NCI-H2227 (cell line): ENCODE data around the gene PPTC7.
A peak's percentile ranks its signal among the peaks of the same experiment; 100 is the strongest.
"Not testable (repeated sequence)": the region's sequence is repeated elsewhere in the genome, so short reads cannot be mapped to it uniquely, and the experiment has no call there.

Source experiments
- DNase-seq: peaks from one replicate; lab custom pipeline; 2025; ENCODE audit not compliant: unreplicated experiment; lab: John Stamatoyannopoulos, UW

The PPTC7 gene

DNA sequence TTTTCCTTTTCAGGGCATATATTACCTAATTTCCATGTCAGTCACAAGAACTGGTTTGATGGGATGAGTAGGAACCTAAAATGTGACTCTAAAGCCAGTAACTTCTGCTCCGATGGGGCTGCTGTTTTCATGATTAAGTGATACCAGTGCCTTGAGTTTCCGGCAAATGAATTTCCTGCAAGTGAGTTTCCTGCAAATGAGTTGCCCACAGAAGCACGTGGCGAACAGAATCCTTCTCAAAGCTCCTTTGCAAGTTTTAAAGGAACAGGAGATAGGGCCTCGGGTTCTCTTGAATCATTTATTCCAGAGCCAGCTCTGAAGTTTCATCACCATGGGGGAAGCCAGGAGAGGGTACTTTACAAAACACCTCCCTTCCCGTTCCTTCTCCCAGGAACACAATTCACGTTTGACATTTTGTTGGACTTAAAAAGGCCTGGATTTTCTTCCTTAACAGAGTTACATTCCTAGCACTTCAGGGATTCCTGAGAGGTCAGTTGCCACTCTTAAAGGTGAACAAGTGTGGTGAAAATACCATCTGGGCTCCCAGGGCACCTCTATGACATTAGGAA, 2.2 kb upstream of the PPTC7 start:
- DNase-seq = no peak

DNA sequence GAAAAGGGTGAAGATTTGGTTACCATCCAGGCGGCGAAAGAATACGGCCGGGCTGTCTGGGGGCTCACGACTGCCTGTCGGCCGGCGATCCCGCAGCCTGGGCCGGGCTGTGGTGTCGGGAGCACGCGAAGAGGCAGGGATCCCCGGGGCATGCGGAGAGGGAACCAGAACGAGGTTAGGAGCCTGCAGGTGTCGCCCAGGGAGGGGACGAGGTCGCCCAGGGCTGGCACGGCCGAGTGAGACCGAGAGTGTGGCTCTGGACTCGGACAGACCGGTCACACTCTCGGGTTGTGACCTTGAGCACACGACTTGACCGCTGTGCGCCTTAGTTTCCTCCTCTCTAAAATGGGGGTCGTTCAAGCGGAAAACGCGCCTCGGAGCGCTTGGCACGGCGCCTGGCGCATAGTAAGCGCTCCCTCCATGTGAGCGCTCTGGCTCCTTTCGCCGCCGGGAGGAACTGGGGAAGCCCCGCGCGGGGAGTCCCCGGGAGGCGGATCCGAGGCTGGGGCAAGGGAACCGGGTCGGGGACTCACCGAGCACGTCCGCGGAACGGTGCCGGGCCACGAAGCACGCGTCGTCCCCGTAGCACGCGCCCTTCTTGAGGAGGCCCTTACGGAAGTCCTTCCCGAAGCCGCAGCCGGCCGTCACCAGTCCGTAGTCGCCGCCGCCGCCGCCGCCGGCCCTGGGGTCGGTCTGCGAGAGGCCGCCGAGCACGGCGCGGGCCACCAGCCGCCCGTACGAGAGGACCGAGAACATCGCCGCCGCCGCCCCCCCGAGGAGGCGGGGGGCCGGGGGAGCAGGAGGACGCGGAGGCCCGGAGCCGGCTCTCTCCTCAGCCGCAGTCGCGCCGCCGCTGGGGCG, 612 bp downstream of the PPTC7 start:
- peak; percentile 73 for DNase-seq

DNA sequence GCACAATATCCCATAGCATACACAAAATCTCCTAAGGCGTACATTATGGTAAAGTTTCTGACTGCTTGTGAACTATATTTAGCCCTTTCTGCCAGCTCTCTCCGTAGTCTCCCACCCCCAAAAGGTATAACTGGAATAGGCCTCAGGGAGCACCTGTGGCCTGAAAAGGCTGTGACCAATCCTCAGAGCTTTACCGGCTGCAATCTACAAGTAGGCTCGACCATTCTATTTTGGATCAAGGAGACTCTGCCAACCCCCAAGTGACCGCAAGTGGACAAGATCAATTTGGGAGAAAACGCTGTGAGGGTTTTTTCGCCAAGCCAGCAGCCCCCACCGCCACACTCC, 1.2 kb downstream of the PPTC7 start:
- DNase-seq = no peak

DNA sequence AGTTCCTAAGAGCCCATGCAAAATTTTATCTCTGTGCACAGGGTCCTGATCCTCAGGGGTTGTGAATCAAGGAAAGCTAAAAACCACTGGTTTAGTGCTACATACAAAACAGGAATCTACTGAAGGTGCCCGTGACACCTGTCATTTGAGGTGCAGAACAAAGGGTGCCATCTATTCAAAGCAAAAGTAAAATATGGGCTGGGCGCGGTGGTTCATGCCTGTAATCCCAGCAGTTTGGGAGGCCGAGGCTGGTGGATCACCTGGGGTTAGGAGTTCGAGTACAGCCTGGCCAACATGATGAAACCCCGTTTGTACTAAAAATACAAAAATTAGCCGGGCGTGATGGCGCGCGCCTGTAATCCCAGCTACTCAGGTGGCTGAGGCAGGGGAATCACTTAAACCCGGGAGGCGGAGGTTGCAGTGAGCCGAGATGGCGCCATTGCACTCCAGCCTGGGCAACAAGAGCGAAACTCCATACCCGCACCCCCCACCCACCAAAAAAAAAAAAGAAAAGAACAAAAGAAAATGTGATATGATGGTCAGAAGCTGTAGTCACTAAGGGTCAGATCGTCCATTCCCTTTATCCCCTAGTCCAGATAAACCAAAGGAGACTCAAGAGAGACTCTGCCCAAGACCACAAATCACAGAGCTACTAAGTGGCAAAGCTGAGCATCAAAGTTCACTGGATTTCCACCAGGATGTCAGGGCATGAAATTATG, 3.4 kb downstream of the PPTC7 start:
- DNase-seq = no peak

DNA sequence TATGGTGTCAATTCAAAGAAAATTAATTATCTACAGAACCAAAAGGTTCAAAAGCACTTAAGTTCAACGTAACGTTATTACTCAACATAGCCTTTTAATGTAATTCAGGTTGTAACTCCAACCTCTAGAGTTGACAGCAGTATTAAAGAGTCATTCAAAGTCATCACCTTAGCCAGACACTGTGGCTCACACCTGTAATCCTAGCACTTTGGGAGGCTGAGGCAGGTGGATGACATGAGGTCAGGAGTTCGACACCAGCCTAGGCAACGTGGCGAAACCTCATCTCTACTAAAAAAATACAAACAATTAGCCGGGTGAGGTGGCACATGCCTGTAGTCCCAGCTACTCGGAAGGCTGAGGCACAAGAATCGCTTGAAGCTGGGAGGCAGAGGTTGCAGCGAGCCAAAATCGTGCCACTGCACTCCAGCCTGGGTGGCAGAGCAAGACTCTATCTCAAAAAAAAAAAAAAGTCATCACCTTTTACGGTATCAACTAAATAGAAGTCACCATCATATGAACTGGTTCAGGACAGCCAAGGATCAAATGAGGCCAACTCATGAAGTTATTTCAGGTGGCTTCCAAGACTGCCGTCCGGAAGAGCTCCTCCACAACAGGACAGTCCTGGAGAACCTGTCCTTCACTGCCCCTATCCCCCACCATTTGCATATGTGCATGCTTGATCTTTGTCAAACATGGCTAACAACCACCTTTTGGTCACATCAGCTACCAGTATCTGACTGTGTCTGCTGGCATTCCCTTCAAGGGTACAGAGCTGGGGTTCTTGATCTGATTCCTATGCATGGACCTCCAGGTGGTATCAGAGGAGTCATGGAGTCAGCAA, 4.2 kb downstream of the PPTC7 start:
- DNase-seq = no peak

DNA sequence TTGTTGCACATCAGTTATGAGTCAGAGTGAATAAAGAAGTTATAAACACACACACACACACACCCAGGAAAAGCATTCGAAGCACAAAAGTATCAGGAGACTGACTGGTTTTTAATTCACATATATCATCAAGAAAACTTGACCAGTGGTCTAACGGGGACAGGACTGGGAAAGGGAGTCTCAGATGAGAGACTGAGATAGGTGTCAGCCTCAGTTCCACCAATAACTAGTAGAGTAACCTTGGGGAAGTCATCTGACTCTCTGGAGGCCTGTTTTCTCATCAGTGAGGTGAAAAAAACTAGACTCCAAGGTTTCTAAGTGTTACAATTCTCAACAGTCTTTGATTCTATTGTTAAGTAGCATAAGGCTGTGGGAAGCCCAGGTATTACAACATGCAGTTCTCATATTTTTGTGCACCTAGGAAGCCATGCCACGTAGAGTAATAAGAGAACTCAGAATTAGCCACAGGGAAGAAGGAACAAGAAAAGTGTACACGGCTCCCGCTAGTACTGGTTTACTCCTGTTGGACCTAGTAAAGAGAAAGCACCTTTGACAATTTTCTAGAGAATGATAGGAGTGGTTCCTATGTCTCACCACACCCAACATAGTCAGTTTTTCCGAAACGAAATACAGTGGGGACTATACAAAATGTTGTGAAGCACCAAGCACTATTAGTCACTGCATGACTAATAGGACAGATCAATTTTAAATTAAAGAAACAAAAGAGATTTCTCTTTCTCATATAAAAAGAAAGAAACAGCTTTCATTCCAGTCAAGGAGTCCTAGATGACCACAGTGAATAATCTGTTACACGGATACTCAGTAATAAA, 5.0 kb downstream of the PPTC7 start:
- no peak for DNase-seq

DNA sequence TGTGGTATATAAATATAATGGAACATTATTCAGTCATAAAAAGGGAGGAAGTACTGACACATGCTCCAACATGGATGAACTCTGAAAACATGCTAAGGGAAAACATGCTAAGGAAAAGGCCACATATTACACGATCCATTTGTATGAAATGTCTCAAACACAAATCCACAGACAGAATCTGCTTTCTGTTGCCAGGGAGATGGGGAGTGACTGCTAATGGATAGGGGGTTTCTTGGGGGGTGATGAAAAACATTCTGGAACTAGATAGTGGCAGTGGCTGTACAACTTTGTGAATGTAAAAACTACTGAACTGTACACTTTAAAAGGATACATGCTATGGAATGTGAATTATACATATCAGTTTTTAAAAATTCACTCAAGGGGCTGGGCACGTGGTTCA, 6.6 kb downstream of the PPTC7 start:
- no peak for DNase-seq

DNA sequence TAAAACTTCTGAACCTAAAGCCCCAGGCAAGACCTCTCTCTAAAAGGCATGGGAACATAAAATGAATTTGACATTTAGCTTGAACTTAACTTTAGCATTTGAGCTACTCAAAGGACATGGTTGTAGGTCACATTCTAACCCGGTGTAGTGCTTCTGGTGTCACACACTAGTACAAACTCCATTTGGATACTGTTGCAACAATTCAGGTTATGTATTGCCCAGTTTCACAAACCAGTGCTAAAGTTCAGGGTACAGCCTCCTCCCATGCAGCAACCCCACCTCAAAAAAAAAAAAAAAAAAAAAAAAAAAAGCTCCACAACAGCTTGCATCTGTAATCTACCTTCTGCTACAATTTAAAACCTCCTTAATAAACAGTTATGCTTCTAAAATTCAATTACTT, 7.8 kb downstream of the PPTC7 start:
- DNase-seq = no peak

DNA sequence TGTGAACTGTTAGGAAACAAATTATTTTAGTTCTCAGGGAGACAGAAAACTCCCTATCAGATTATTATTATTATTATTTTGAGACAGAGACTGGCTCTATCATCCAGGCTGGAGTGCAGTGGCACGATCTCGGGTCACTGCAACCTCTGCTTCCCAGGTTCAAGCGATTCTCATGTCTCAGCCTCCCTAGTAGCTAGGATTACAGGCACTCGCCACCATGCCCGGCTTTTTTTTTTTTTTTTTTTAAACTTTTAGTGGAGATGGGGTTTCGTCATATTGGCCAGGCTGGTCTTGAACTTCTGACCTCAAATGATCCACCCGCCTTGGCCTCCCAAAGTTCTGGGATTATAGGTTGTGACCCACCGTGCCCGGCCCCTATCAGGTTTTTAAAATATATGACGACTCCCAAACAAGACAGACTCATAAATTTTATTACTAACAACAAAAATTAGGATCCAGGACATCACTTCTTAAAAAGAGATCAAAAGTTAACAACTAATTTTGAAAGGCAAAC, 8.3 kb downstream of the PPTC7 start:
- DNase-seq = not testable (repeated sequence)

DNA sequence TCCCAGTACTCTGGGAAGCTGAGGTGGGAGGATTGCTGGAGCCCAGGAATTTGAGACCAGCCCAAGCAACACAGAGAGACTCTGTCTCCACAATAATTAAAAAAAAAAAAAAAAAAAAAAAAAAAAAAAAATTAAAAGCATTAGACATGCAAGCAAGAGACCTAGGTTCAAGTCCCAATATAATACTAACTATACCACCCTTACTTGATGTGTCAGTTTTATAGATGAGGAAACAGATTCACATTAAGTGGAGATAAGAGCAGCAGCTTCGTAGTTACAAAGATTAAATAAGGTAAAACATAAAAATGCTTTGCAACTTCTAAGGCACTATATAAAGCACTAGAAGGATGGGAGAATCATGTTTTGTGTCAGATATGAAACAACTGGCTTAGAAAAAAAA, 9.1 kb downstream of the PPTC7 start:
- no peak for DNase-seq

DNA sequence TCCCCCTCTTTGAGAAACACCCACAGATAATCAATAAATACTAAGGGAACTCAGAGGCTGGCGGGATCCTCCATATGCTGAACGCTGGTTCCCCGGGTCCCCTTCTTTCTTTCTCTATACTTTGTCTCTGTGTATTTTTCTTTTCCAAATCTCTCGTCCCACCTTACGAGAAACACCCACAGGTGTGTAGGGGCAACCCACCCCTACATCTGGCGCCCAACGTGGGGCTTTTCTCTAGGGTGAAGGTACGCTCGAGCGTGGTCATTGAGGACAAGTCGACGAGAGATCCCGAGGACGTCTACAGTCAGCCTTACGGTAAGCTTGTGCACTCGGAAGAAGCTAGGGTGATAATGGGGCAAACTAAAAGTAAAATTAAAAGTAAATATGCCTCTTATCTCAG, 12.3 kb downstream of the PPTC7 start:
- DNase-seq = not testable (repeated sequence)

DNA sequence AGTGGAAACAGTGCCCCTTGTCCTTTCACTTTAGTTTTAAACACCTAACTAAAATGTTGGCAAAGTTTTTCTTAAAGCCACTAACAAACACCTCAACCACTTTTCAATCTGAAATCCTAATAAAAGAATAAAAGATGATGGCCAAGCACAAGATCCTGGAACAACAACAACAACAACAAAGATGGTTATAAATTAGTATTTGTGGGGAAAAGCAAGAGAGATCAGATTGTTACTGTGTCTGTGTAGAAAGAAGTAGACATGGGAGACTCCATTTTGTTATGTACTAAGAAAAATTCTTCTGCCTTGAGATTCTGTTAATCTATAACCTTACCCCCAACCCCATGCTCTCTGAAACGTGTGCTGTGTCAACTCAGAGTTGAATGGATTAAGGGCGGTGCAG, 13.3 kb downstream of the PPTC7 start:
- not testable (repeated sequence) for DNase-seq

DNA sequence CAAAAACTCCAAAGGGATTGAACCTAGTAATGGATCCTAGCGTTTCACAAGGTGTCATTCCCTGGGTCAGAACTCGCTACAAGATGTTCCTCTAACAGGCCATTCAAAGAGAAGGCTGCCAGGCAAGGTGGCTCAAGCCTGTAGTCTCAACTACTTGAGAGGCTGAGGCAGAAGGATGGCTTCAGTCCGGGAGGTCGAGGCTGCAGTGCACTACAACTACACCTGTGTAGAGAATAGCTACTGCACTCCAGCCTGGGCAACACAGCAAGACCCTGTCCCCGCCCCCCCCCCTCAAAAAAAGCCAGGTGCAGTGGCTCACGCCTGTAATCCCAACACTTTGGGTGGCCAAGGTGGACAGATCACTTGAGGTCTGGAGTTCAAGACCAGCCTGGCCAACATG, 14.4 kb downstream of the PPTC7 start:
- no peak for DNase-seq

DNA sequence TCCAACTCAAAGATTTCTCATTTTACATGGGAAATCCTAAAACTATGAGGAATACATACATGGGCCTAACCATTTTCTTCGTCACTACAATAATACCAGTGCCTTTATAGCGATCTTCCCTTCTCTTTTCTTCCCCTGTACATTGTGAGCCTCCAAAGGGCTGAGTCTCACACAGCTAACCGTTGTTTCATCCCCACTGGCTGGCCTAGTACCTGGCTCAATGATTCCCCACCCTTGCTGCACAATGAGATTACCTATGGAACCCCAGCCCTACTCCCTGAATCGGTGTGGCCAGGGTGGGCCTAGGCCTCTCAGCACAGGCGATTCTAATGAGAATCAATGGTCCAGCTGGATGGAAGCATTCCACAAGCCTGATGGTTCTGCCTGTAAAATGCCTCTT, 16.1 kb downstream of the PPTC7 start:
- no peak for DNase-seq

DNA sequence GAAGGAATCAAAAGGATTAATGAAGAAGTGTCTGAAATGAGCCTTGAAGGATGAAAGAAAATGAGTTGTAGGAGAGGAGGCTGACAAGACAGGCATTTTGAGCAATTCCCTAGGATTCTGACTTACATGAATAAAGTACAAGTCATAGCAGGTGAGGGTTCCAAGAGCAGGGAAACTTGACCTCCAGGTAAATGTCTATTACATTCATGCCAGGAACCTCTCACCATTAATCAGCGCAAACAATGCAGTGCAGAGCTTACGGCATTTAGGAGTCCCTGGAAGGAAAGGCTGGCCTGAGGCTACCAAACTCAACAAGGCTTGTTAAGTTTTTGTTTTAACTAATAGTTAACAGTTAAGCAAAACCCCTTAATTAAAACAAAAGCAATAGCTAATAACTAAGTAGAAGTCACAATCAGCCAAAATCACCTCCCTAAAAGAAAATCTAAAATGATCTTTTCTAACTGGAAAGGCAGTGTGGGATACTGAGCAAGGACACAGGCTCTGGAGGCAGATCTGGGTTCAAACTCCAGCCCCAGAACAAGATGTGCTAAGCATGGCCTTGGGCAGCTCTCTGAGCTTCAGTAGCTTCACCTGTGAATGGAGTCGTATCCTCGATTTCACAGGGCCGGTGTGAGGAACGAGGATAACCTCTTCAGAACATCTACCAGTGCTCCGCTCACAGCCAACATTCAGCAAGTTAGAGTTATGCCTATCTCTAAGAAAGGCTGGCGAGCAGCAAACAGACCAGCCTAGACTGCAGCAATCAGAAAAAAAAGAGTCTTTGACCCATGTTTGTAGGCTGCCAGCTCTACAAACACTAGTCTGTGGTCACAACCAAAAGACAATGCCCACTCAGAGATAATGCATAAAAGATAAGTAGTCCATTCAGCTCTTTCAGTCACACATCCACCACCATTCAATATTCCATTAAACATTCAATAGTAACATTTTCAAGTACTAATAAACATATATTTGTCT, 16.9 kb downstream of the PPTC7 start:
- DNase-seq = no peak

DNA sequence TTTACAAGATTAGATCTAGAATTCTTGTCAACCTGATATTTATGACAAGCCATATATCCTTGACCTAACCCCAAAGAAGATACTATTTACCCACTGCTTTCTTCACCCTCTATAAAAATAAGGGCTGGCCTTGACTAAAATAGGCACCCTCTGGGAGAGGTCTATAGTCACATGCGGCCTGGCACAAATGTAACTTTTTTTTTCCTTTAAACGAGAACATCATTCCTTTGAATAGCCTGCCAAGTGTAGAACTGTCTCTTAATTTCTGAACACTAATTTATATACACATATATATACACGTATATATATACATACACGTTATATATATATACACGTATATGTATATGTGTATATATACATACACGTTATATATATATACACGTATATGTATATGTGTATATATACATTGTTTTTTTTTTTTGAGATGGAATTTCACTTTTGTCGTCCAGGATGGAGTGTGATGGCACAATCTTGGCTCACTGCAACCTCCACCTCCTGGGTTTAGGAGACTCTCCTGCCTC, 18.6 kb downstream of the PPTC7 start:
- no peak for DNase-seq

DNA sequence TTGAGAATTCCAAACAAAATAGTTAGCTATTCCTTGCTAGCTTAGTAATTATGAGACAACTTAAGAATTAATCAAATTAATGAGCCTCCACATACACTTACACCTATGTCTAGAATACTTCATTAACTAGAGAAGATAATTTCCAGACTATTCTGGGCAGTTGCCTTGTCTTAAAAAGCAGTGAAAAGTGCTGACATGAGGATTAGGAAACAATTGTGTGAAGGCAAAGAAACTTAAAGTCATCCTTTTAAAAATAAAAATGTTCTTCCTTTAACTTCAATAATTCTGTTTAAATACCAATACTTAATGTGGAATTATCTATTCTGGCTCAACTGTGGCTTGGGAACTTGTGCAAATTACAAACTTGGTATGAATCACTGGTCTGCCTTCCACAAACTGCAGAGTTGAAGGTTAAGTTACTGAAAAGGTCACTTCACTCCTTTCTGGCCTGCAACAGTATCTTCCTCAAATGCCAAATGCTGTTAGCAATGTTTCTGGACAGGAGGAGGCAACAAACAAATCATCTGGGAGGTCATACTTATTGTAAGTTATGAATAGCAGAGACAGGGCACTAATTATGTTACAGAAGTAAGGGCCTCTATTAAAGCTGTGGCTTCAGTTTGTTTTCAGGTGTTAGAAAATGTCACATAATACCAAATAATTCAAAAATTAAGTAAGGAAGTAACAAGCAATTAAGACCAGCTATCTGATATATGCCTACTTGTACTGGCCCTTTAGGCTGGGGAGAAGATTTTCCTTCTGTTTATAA, 19.2 kb downstream of the PPTC7 start:
- no peak for DNase-seq

DNA sequence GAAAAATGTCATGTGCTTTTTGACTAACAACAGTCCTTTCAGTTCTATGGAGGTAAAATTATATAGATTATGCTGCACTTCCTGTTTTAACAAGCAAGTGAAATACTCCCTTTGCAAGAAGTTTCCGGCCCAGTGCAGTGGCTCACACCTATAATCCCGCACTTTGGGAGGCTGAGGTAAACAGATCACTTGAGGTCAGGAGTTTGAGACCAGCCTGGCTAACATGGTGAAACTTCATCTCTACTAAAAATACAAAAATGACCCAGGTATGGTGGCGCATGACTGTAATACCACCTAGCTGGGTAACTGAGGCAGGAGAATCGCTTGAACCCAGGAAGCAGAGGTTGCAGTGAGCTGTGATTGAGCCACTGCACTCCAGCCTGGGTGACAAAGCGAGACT, 20.7 kb downstream of the PPTC7 start:
- not testable (repeated sequence) for DNase-seq
